Measurements from ENCODE around the gene ACYP1. TPM values are rescaled to one million over a fixed set of nuclear protein-coding genes. Genes with fewer than 3 reads are reported as not detected.

The ACYP1 gene
- total and polyA plus RNA-seq, 2 of the 13 experiments (the other 11 are each of a cell fraction or from before 2014, with no cell fraction given): 9.7 to 22.4 TPM

- TF ChIP-seq ZNF558 (CRISPR knock-in tag; IDR thresholded peaks at IDR 0.05; ENCODE audit: borderline replicate concordance) (peak; percentile 86; the same call in 1 of the 2 replicates), PRDM10 (CRISPR knock-in tag; IDR thresholded peaks at IDR 0.05; ENCODE audit: low read depth) (no peak), ESRRA (CRISPR knock-in tag; IDR thresholded peaks at IDR 0.05; ENCODE audit: low read depth) (no peak), KAT8 (CRISPR knock-in tag; IDR thresholded peaks at IDR 0.05) (peak; percentile 60), TBL1XR1 (IDR thresholded peaks at IDR 0.05; ENCODE audit: borderline replicate concordance, low read length, partially characterized antibody) (no peak), ZNF362 (CRISPR knock-in tag; IDR thresholded peaks at IDR 0.05; ENCODE audit: borderline replicate concordance) (0 out of 2 replicates have a peak, but pooled peaks have one; percentile 1), ZNF580 (CRISPR knock-in tag; IDR thresholded peaks at IDR 0.05; ENCODE audit: borderline replicate concordance, low read depth) (0 out of 2 replicates have a peak, but pooled peaks have one; percentile 48), JARID2 (CRISPR knock-in tag; IDR thresholded peaks at IDR 0.05; ENCODE audit: insufficient replicate concordance) (no peak), ZNF282 (IDR thresholded peaks at IDR 0.05; ENCODE audit: partially characterized antibody) (no peak), ZBTB39 (CRISPR knock-in tag; IDR thresholded peaks at IDR 0.05) (no peak), CREB3 (CRISPR knock-in tag; IDR thresholded peaks at IDR 0.05) (peak; percentile 81; the same call in 1 of the 2 replicates), HNRNPK (IDR thresholded peaks at IDR 0.05; ENCODE audit: low read depth, low read length, poor library complexity, severe bottlenecking) (peak; percentile 51), MTERF4 (CRISPR knock-in tag; IDR thresholded peaks at IDR 0.05) (peak; percentile 70; the same call in 1 of the 2 replicates)
Observed at GRCh38 chr14:75050852-75051555, 12.8 kb downstream of the ACYP1 start, which contains the start of gene MLH3 (continued).

Measured in HepG2 (cell line).